H1 (cell line): ENCODE results near the gene ABTB1.
"Not testable (repeated sequence)": the region's sequence is repeated elsewhere in the genome, so short reads cannot be mapped to it uniquely, and the experiment has no call there.

ENCODE experiments used
- CTCF ChIP-seq, 3 experiments: IDR thresholded peaks; 1 replicate in 2 of 3; 2 replicates in 1 of 3; pipeline versions ENCODE4 v1.5.1 to v1.6.1; 2011; ENCODE audit warnings: low read length in 3 of 3, mild to moderate bottlenecking in 3 of 3, inconsistent platforms in 2 of 3, low read depth in 1 of 3, moderate library complexity in 1 of 3; ENCODE audit not compliant: insufficient read depth in 1 of 3; ENCODE audit errors: control extremely low read depth in 1 of 3
- RAD21 ChIP-seq, 2 experiments: IDR thresholded peaks in 1 of 2; conservative IDR thresholded peaks in 1 of 2; 2 replicates each; pipeline ENCODE4 v1.6.1; 2011; ENCODE audit warnings: low read depth in 2 of 2, low read length in 2 of 2, improper control_type of control experiment in 1 of 2, inconsistent platforms in 1 of 2, mild to moderate bottlenecking in 1 of 2, moderate library complexity in 1 of 2

GRCh38 chr3:127704840-127705239 is 32.1 kb downstream of the ABTB1 start:
- TF ChIP-seq RAD21 (IDR thresholded peaks at IDR 0.05 in 1 of 2, conservative IDR thresholded peaks at IDR 0.05 in 1 of 2; ENCODE audit: low read depth in 2 of 2, low read length in 2 of 2); CTCF (IDR thresholded peaks at IDR 0.05; ENCODE audit: control extremely low read depth in 1 of 3, insufficient read depth in 1 of 3, low read depth in 1 of 3, low read length in 3 of 3): not testable (repeated sequence)
